ENCODE measurements around the gene TBCK. TPM values are rescaled to one million over a fixed set of nuclear protein-coding genes. Genes with fewer than 3 reads are reported as not detected.
A peak's percentile ranks its signal among the peaks of the same experiment; 100 is the strongest.

TBCK gene
- total RNA-seq, 1 donor, result 27.7 TPM

DNA sequence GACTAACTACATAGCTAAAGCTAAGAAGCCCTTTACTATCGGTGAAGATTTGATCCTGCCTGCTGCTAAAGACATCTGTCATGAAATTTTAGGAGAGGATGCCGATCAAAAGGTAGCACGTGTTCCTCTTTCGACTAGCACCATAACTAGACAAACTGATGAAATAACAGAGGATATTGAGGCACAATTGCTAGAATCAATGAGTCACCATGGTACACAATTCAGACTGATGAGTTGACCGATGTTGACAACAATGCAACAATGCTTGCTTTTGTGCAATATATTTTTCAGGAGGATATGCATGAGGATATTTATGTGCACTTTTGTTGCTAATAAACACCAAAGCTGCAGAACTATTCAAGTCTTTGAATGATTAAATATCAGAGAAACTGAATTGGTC lies 24.3 kb downstream of the TBCK start:
- no peak for DNase-seq (ENCODE audit: low read depth in 2 of 3, low spot score in 2 of 3)

DNA sequence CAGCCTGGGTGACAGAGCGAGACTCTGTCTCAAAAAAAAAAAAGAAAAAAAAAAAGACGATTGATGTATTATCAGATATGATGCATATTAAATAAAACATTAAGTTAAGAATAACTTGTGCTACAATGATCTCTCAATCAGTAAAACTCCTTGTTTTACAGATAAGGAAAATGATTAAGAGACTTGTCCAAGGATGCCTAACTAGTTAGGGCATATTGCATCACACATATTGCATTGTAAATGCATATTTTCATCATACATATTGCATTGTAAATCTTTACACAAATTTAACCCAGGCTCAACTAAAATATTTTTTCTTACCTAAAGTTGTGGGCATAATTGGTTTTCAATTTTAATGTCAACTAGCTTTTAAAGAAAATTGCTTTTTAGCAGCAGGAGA lies 26.3 kb downstream of the TBCK start:
- DNase-seq (ENCODE audit: low read depth in 2 of 3, low spot score in 2 of 3), result no peak

DNA sequence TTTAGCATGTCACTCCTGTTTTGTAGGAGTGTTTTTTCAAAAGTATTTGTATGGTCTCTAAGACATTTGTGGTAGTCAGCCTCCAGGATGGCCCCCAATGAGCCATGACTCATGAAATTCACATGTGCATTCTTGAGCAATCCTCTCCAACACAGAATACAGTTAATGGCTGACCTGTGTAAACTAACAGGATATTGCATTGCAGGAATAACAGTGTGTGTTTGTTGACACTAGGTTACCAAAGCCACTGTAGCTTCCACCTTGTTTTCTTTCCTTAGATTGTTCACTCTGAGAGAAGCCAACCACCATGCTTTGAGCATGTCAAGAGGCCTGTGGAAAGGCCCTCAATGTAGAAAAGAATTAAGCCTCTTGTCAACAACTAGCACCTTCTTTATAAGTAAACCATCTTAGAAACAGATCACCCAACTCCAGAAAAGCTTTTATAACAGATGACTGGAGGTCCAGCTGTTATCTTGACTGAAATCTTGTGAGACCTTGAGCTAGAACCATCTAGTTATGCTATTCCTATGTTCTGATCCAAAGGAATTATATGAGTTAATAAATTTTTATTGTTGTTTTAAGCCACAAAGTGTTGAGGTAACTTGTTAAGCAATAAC lies 28.5 kb downstream of the TBCK start:
- peak in 2 of 3 donors; percentile 3 to 22 for DNase-seq (ENCODE audit: low read depth in 2 of 3, low spot score in 2 of 3)

DNA sequence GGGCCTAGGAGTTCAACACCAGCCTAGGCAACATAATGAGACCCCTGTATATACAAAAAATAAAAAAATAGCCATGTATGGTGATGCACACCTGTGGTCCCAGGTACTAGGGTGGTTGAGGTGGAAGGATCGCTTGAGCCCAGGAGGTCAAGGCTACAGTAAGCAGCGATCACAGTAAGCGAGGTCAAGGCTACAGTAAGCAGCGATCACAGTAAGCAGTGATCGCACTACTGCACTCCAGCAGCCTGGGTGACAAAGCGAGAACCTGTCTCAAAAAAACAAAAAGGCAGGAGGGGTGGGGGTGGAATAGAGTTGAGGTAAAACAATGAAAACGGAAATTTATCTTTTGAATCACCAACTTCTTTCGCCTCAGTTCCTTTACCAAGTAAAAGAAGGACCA lies 29.4 kb downstream of the TBCK start:
- DNase-seq (ENCODE audit: low read depth in 2 of 3, low spot score in 2 of 3), result no peak

DNA sequence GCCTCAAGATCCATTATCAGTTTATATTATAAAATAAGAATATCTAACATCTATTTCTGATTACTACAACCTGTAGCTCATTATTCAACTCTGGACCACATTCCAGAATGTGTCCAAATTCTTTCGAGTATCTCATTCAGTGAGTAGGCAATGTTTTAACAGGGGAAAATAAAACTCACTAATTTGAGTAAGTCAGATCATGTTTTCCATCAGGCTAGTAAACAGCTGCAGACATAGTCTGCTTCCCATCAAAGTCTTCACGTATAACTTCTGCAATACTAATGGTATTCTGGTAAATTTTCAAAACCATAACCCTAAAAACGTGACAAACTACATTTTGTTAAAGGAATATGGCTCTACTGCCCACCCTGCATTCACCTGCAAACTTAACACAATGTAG lies 31.8 kb downstream of the TBCK start:
- no peak for DNase-seq (ENCODE audit: low read depth in 2 of 3, low spot score in 2 of 3)

DNA sequence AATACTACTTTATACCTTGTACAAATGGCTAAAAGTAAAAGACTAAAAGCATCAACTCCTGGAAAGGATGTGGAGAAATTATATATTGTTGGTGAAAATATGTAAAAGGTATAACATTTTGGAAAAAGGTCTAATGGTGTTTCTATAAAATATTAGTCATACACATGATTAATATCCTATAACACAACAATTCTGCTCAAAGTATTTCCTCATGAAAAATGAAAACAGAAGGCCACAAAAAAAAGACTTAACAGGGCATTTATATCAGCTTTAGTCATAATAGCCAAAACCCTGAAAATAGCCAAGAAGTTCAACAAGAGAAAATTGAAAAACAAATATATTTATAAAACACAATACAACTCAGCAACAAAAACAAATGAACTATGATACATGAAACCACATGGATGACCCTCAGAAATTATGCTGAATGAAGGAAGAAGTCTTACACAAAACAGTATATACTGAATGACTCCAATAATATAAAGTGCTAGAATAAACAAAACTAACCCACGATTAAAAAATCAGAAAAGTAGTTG lies 38.8 kb downstream of the TBCK start:
- DNase-seq (ENCODE audit: low read depth in 2 of 3, low spot score in 2 of 3), result no peak

DNA sequence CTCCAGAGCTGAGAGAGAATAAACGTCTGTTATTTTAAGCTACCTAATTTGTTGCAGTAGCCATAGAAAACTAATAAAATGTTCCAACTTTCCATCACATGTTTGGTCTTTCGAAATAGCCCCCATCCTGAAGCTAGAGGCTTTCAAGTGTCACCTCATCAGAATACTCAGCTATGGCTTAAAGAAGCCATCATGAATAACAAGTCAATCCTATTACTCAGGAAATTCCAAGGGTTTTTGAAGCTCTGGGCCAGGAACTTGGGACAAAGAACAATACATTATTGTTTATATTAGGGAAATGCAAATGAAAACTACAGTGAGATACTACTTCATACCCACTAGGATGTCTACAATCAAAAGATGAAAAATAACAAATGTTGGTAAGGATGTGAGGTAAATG lies 42.2 kb downstream of the TBCK start:
- no peak for DNase-seq (ENCODE audit: low read depth in 2 of 3, low spot score in 2 of 3)

DNA sequence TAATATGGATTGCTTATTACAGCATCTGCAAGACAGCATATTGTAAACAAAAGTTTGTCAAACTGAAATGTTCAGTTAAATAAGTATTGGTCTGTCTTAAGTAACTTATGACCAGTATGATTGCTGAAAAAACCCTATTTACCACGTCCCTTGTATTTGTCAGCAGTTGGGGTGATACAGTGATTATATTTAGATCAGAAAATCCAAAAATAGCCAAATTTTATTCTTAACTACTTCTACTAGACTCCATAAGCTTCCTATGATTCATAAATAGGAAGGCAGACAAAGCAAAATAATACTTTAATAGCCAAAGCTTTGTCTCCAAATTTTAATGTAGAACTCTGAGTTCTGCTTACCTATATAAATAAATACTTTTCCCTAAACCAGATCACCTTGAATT lies 45.3 kb downstream of the TBCK start:
- DNase-seq (ENCODE audit: low read depth in 2 of 3, low spot score in 2 of 3), result no peak

DNA sequence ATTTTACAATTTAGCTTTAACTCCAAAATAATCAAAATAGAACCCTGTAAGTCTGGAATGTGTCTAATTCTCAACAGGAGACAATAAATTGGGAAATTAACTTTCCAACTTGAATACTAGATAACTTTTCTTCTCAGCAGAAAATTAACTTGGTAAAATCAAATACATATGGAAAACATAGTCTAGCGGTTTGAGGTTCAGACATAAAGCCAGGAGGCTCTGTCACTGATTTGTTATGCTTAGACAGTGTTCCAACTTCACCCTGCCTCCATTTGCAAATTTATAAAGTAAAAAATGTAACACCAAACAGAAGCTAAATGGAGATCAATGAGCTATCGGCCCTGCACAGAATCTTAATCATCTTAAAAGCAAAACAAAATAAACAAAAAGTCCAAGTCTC lies 46.3 kb downstream of the TBCK start:
- no peak for DNase-seq (ENCODE audit: low read depth in 2 of 3, low spot score in 2 of 3)

DNA sequence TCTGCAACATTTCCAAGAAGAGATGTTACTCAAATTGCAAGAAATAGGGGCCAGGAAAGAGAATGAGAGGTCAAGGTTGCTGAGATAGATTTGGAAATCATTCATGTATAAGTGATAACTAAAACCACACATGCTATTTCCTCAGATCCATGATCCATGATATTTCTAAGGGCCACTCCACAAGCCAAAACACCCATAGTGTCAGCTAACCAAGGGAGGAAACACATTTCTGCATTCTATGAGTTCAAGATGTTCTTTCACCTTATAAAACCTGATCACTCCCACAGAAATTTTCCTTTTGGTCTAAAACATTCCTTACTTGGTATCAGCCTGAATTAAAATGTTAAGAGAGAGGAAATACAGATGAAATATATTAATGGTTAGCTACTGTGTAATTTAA lies 47.2 kb downstream of the TBCK start:
- no peak for DNase-seq (ENCODE audit: low read depth in 2 of 3, low spot score in 2 of 3)

DNA sequence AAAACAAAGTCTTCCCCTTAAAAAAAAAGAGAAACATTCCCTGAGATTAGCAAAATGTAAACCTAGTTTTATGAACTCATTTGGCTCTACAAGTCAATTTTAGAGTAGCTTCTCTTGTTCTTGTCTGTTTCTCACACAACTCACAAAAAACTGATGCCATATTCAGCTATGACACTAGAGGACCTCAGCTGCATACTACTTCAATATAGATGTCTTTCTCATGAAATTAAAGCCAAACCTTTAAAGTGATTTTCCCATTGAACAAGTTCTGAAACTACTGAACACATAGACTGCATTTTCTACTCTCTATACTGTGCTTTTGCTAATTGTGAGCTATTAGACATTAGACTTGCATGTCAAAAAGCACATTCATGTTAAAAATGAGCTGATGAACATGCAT lies 49.8 kb downstream of the TBCK start:
- DNase-seq (ENCODE audit: low read depth in 2 of 3, low spot score in 2 of 3), result peak in 2 of 3 donors; percentile 26 to 71

DNA sequence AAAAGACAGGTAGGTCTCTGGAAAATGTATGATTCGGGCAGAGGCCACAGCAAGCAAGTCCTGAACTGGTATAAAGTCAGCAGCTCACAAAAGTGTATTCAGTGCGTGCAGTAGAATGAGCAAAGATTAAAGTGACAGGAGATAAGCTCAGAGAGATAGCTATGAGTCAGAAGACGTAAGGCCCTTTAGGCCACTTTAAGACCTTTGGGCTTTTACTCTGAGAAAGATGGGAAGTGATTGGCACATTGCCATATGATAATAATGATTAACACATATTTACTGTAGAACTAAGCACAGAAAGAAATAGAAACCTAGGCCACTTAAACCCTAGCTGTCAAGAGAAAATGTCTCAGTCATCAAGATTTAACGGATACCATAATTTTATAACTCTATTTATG lies 51.7 kb downstream of the TBCK start:
- no peak for DNase-seq (ENCODE audit: low read depth in 2 of 3, low spot score in 2 of 3)

DNA sequence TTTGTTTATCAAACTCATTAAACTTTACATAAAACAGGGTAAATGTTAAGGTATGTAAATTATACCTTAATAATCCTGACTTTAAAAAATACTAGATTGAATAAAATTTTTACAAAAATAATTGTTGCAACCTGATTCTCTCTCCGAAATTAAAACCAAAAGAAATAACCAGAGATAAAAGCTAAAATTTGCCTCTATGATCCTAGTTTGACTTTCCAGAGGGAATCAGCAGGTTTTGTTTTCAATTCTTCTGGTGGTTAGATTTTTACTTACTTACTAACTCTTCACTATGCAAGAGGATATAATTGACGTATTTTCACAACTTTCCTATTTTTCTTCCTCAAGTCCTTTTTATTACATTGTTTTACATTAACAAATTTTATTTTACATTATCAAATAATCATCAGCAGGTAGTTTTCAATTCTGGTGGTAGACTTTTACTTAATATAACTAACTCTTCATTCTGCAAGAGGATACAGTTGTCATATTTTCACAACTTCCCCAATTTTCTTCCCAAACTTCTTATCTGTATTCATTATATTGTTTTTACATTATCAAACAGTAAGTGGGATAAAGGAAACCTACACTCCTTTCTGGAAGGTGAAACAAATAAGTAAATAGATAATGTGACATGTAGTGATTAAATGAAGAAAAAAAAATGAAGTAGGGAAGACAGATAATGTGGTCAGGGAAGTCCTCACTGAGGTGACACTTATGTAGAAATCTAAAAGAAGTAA lies 52.2 kb downstream of the TBCK start:
- no peak for DNase-seq (ENCODE audit: low read depth in 2 of 3, low spot score in 2 of 3)

DNA sequence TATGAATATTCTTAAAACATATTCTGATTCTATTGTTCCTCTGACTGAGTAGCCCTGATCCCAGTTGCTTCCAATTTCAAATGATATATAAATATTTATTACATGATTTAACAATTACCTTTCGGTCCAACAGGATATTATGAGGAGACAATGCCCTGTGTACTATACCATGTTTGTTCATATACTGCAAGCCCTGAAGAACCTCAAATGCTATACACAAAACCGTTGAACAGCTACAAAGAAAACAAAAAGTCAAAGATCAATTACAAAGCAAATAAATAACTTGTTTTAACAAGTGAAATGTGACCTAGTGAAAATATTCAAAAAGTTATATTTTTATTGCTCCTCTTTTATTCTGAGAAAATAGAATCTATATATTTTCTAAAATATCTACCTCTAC lies 54.0 kb downstream of the TBCK start:
- no peak for DNase-seq (ENCODE audit: low read depth in 2 of 3, low spot score in 2 of 3)

DNA sequence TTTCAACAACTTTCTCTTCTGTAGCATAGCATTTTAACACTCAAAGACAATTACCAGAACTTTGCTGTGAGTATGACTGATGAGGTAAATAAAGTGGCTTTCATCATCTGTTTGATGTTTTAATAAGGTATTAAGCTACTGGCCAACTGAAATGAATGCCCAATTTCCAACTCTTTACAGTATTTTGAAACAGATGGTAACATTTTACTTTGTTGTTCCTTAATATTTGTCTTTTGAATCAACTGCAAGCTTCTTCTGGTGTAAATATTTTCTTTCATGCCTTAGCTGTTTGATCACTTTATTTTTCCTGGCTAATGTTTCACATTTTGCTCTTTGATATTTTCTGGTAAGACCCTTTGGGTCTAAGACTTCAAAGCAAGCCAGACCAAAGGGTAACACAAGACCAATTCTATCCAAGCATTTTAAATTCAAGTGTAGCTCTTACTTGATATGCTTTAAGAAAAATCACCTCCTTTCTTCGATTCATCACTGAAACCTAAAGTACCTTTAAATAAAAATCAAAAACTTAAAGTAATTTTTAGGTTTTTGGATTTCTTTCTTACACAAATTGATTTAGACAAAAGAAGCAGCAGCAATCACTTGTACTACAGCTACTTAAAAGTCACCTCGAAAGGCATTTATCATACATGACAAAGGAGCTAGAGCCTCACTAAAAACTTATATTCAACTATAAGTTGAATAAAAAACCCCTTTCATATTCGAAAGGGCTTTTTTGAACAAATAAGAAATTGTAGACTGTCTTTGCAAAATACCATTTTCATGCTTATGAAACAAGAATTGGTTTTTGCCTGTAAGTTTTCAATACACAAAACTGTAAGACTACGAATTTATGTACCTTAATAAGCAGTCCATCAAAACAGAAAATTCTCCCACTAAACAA lies 57.6 kb downstream of the TBCK start:
- no peak for DNase-seq (ENCODE audit: low read depth in 2 of 3, low spot score in 2 of 3)

DNA sequence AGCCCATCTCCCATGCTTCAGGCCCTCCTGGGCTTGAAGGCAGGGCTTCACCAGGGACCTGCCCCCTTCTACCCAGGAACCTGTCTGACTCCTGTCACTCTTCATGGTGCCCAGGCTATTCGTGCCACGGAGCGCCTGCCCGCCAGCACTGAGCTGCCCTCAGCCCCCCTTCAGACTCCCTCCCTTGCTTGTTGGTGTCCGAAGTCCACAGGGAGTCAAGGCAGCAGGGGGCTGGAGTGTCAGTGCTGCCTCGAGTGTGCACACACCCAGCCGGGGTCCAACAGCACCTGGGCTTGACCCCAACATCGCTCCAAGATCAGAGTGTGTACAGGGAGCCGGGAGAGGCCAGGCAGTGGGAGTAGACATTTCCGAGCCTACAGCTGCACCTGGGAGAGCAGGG lies 59.8 kb downstream of the TBCK start:
- no peak for DNase-seq (ENCODE audit: low read depth in 2 of 3, low spot score in 2 of 3)

DNA sequence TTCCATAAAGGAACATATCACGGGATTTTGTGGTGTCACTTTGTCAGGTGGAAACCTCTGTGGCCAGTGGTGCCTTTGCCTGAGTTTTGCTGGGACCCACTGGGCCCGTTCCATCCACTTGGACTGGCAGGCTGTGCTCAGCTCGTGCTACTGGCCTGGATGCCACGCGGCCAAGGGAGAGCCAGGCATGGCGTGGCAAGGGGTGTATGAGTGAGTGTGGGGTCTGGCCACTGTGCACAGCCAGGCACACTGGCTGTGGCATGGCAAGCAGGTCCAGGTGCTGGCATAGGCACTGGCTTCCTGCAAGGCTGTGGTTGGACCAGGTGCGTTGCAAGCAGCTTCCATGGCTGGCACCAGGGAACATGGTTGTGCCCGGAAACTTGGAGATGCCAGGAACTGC lies 60.8 kb downstream of the TBCK start:
- no peak for DNase-seq (ENCODE audit: low read depth in 2 of 3, low spot score in 2 of 3)

DNA sequence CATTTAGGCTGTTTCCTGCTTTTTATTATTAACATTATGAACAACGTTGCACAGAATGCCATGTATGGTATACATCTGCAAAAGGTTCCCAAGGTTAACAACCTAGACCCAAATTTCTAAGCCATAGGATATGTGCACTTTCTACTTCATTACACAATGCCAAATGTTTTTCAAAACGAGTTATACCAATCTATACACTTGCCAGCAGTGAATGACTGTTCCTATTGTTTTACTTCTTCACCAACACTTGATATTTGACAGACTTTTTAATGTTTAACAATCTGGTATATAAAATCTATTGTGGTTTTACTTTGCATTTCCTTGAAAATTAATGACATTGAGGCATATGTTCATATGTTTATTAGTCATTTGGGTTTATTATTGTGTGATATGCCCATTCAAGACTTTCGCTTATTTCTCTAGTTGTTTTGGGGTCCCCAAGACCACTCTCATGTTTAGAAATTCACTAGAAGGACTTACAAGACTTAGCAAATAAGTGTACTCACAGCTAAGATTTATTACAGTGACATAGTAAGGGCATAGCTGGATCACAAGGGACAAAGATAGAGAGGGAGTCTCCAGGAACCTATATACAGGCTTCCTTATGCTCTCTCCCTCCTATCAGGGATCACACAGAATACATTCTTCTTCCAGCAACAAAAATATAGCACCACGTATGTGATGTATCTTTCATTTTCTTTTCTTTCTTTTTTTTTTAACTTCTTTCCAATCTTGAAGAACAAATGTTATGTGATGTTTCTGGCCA lies 62.5 kb downstream of the TBCK start:
- no peak for DNase-seq (ENCODE audit: low read depth in 2 of 3, low spot score in 2 of 3)

DNA sequence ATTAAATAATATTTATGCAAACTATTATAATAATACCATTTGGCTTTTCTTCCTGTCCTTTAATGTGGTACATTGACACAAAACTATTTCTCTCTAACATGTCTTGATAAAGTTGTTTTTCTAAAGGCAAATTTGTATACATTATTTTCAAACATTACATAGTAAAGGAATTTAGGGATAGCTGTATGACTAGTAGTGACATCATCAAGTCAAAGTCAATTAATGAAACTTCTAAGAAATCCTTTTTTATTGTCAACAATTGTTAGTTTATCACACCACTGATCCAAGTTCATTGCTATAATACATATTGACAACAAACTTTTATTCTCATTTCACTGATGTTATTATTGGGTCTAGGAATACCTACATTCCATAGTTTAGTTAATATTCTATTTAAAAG lies 68.4 kb downstream of the TBCK start:
- DNase-seq (ENCODE audit: low read depth in 2 of 3, low spot score in 2 of 3), result no peak

DNA sequence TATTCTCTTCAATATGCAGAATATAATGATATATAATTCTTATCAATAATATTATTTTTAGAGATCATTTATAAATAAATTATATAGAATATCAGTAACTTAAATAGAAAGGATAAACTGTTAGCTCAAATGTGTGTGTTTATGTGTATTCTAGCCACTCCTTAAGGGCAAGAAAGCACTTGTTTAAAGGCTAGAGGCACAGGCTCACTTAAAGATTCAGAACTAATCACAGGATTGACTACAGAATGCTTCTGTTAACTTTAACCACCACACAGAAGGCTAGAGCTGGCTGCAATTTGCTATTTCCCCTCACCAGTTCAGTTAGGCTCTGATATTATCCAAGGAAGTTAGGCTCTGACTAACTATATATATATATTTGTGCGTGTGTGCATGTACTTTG lies 69.6 kb downstream of the TBCK start:
- DNase-seq (ENCODE audit: low read depth in 2 of 3, low spot score in 2 of 3), result no peak

DNA sequence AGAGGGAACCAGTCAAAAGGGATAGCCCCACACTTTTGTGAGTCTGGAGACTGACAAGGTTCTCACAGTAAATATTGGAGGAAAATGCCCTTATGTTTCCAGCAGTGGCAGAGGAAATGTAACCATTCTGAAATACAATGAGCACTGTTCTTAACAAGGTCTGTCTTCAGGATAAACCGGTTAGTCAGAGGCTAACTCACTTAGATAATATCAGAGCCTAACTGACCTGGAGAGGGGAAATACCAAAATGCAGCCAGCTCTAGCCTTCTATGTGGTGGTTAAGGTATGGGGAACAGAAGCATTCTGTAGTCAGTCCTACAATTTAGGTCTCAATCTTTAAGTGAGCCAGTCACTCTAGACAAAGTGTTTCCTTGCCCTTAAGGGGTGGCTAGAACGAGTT lies 70.8 kb downstream of the TBCK start:
- DNase-seq (ENCODE audit: low read depth in 2 of 3, low spot score in 2 of 3), result no peak
